PC-9 (cell line): ENCODE measurements around the gene NUP205. TPM values are rescaled to one million over a fixed set of nuclear protein-coding genes. Genes with fewer than 3 reads are reported as not detected.

Experiments
- BruUV-seq: library from RNA; stranded (reverse); fragments of 400-500 nt; replicated peaks from 2 replicates; lab custom pipeline; 2021; lab: Mats Ljungman, UMichigan
- CTCF ChIA-PET: fragments of 300-600 bp; sonication (Branson Sonifier 250); formaldehyde crosslinking; loops from one replicate; lab custom pipeline; 2022; ENCODE audit warnings: antibody characterized with exemption; lab: Charles Lee
- POLR2A ChIA-PET: fragments of 300-600 bp; sonication (Branson Sonifier 250); formaldehyde crosslinking; loops from one replicate; lab custom pipeline; 2022; ENCODE audit warnings: antibody characterized with exemption; ENCODE audit not compliant: unreplicated experiment; lab: Charles Lee
- DNase-seq, 2 experiments: peaks; one replicate each; pipeline versions ENCODE4 v3.0.0 to v3.0.0-alpha.2; 2015 to 2022; ENCODE audit warnings: mixed read lengths in 1 of 2
- H2AFZ ChIP-seq: fragments of 200-600 bp; sonication (generic); 2 replicates; pipeline ENCODE4 v1.8.1; 2017; ENCODE audit warnings: antibody characterized with exemption
- H3F3A ChIP-seq: fragments of 200-600 bp; sonication (generic); 2 replicates; pipeline ENCODE4 v1.8.1; 2017; ENCODE audit warnings: antibody characterized with exemption, mild to moderate bottlenecking, low read depth; ENCODE audit not compliant: insufficient read depth
- H3K27ac ChIP-seq: fragments of 200-600 bp; sonication (generic); 2 replicates; pipeline ENCODE4 v1.6.1; 2016; ENCODE audit warnings: mixed run types
- H3K27me3 ChIP-seq: fragments of 200-600 bp; sonication (generic); 2 replicates; pipeline ENCODE4 v1.6.1; 2016; ENCODE audit warnings: low read depth, mixed run types; ENCODE audit not compliant: insufficient read depth
- H3K36me3 ChIP-seq: fragments of 200-600 bp; sonication (generic); 2 replicates; pipeline ENCODE4 v1.6.1; 2016; ENCODE audit warnings: low read depth, mixed run types
- H3K4me1 ChIP-seq: fragments of 200-600 bp; sonication (generic); replicated peaks from 2 replicates; pipeline ENCODE4 v1.6.1; 2016; ENCODE audit warnings: mixed run types; ENCODE audit not compliant: insufficient read depth
- H3K4me2 ChIP-seq: fragments of 200-600 bp; sonication (generic); 2 replicates; pipeline ENCODE4 v1.6.1; 2017; ENCODE audit warnings: mixed run types
- H3K4me3 ChIP-seq: fragments of 200-600 bp; sonication (generic); 2 replicates; pipeline ENCODE4 v1.6.1; 2016; ENCODE audit warnings: mixed run types
- H3K79me2 ChIP-seq: fragments of 200-600 bp; sonication (generic); 2 replicates; pipeline ENCODE4 v1.6.1; 2017; ENCODE audit warnings: low read depth, mixed run types
- H3K9me2 ChIP-seq: fragments of 200-600 bp; sonication (generic); 2 replicates; pipeline ENCODE4 v1.8.1; 2017; ENCODE audit warnings: mild to moderate bottlenecking; ENCODE audit not compliant: insufficient read depth
- H3K9me3 ChIP-seq: fragments of 200-600 bp; sonication (generic); 2 replicates; pipeline ENCODE4 v1.8.1; 2016; ENCODE audit warnings: low read depth; ENCODE audit not compliant: insufficient read depth
- H4K20me1 ChIP-seq: fragments of 200-600 bp; sonication (generic); 2 replicates; pipeline ENCODE4 v1.8.1; 2017; ENCODE audit not compliant: insufficient read depth
- EZH2 ChIP-seq: fragments of 200-600 bp; sonication (generic); IDR thresholded peaks from 2 replicates; pipeline ENCODE4 v1.8.0; 2017; ENCODE audit warnings: antibody characterized with exemption, low read depth
- intact Hi-C: fragments of 100-400 bp; cut with micrococcal nuclease; formaldehyde crosslinking; loops from one replicate; pipeline ENCODE4 v1.10.0; 2022; ENCODE audit not compliant: unreplicated experiment
- total RNA-seq: library from RNA; stranded (reverse); gene quantifications from 2 replicates; pipeline ENCODE4 v1.2.3, GENCODE V29; 2021
- TF ChIP-seq, protein P1 (sequence below): fragments of 200-600 bp; sonication (generic); conservative IDR thresholded peaks from 2 replicates; pipeline ENCODE4 v1.6.1; 2017; ENCODE audit warnings: mixed run types, antibody characterized with exemption, mild to moderate bottlenecking, moderate library complexity

NUP205 gene
- total RNA-seq, 1 experiment from 2014 or later: 108 TPM

DNA sequence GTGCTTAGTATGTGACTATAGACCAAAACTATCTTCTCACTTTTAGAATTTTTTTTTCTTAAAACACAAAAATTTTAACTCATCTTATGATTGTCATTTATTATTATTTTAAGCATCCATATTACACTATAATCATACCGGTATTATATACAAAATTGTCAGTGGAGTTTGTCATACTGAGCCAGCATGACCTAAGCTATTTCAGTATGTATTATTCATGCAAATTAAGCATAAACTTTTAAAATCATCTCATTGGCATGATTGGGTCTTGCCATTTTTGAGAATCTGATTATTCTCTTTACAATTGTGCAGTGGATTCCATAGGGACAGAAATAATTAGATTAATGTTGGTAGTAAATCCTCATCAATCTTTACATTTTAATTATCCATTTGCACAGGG, 58.4 kb downstream of the NUP205 start:
- BruUV-seq: no TSS peak
- Histone ChIP-seq H3K36me3 (peaks cover 60% of the 10 kb centered on the region), H3K9me3 (no peaks in the 10 kb centered on the region; the same call in 1 of the 2 replicates), H3K9me2 (no peaks in the 10 kb centered on the region), H3K27me3 (no peaks in the 10 kb centered on the region), H4K20me1 (0 out of 2 replicates have a peak, but pooled peaks cover 4% of the 10 kb centered on the region), H3F3A (0 out of 2 replicates have a peak, but pooled peaks cover 5% of the 10 kb centered on the region), H3K4me2 (no peak overlapping the region), H3K79me2 (no peaks in the 10 kb centered on the region), H3K4me3 (no peak overlapping the region), H2AFZ (no peak overlapping the region), H3K4me1 (no peaks in the 10 kb centered on the region), H3K27ac (no peak overlapping the region)
- ChIA-PET POLR2A (no interaction called here), CTCF (no interaction called here)
- TF ChIP-seq, protein P1, sequence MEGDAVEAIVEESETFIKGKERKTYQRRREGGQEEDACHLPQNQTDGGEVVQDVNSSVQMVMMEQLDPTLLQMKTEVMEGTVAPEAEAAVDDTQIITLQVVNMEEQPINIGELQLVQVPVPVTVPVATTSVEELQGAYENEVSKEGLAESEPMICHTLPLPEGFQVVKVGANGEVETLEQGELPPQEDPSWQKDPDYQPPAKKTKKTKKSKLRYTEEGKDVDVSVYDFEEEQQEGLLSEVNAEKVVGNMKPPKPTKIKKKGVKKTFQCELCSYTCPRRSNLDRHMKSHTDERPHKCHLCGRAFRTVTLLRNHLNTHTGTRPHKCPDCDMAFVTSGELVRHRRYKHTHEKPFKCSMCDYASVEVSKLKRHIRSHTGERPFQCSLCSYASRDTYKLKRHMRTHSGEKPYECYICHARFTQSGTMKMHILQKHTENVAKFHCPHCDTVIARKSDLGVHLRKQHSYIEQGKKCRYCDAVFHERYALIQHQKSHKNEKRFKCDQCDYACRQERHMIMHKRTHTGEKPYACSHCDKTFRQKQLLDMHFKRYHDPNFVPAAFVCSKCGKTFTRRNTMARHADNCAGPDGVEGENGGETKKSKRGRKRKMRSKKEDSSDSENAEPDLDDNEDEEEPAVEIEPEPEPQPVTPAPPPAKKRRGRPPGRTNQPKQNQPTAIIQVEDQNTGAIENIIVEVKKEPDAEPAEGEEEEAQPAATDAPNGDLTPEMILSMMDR: no peak
- no peak for TF ChIP-seq EZH2
- no peak for DNase-seq
- intact Hi-C loops: no loop called here

DNA sequence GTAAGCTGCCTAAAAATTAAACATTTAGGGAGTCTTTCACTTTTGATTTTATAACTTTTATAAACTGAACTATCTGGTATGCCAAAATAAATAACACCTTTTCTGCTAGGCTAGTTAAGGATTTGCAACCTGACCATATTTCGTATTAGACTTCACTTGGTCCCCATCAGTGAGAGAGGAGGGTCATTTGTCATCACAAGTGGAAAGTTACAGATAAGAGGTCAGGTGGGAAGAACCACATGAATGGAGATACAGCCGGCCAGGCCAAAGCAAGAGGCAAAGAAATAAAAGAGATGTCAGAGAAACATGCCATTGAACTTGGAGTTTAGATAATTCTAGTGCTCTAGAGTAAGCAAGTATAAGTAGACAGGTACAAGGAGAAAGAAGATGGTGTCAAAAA, 60.1 kb downstream of the NUP205 start:
- Histone ChIP-seq H3K9me2 (no peaks in the 10 kb centered on the region), H3K4me3 (no peak overlapping the region), H3K79me2 (no peaks in the 10 kb centered on the region), H3K27me3 (no peaks in the 10 kb centered on the region), H3K36me3 (peaks cover 63% of the 10 kb centered on the region), H3F3A (0 out of 2 replicates have a peak, but pooled peaks cover 5% of the 10 kb centered on the region), H3K9me3 (no peaks in the 10 kb centered on the region; the same call in 1 of the 2 replicates), H3K27ac (no peak overlapping the region), H2AFZ (no peak overlapping the region), H4K20me1 (0 out of 2 replicates have a peak, but pooled peaks cover 4% of the 10 kb centered on the region), H3K4me1 (no peaks in the 10 kb centered on the region), H3K4me2 (no peak overlapping the region)
- TF ChIP-seq EZH2: no peak
- TF ChIP-seq, protein P1: no peak
- no TSS peak for BruUV-seq
- intact Hi-C loops: no loop called here
- POLR2A ChIA-PET: no interaction called here
- DNase-seq: no peak
- CTCF ChIA-PET: no interaction called here

DNA sequence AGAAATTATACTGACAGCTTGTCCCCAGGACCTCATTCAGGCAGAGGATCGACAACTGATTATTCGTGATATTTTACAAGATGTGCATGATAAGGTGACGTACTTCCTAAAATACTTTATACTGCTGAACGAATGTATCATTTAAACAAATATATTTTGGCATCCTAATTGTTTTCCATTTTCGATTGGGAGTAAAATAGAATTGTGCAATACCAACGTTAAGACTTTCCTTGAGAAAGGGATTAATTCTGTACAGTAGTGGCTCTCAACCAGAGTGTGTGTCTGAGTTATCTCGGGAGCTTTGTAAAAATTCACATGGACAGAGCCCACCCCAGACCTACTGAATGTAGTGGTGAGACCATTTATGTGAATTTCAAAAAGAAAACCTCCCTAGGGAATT, 60.8 kb downstream of the NUP205 start:
- TF ChIP-seq EZH2: no peak
- Histone ChIP-seq H3K79me2 (no peaks in the 10 kb centered on the region), H3K27me3 (no peaks in the 10 kb centered on the region), H3K36me3 (peaks cover 68% of the 10 kb centered on the region), H2AFZ (no peak overlapping the region), H3K4me1 (no peaks in the 10 kb centered on the region), H3F3A (0 out of 2 replicates have a peak, but pooled peaks cover 5% of the 10 kb centered on the region), H3K27ac (no peak overlapping the region), H3K9me2 (no peaks in the 10 kb centered on the region), H3K9me3 (no peaks in the 10 kb centered on the region; the same call in 1 of the 2 replicates), H4K20me1 (0 out of 2 replicates have a peak, but pooled peaks cover 4% of the 10 kb centered on the region), H3K4me2 (no peak overlapping the region), H3K4me3 (no peak overlapping the region)
- no peak for DNase-seq
- POLR2A ChIA-PET: no interaction called here
- CTCF ChIA-PET: no interaction called here
- BruUV-seq: no TSS peak
- intact Hi-C loops: no loop called here
